CD8-positive, alpha-beta memory T cell (primary cell): Measurements from ENCODE around the gene CYP46A1. TPM values are rescaled to one million over a fixed set of nuclear protein-coding genes. Genes with fewer than 3 reads are reported as not detected.

Source experiments
- CTCF ChIA-PET: fragments of 350-600 bp; sonication (Branson Sonifier 250); formaldehyde crosslinking; loops from one replicate; lab custom pipeline; 2021; ENCODE audit warnings: antibody characterized with exemption; lab: Charles Lee
- POLR2A ChIA-PET: fragments of 350-600 bp; sonication (Branson Sonifier 250); formaldehyde crosslinking; loops from one replicate; lab custom pipeline; 2021; ENCODE audit warnings: antibody characterized with exemption; lab: Charles Lee
- DNase-seq, 5 donors: peaks; one replicate each; pipeline versions ENCODE4 v3.0.0 to v3.0.0-alpha.2; 2020 to 2022; ENCODE audit warnings: mixed read lengths in 1 of 5
- H3K27ac ChIP-seq: one replicate; pipeline ENCODE4 v1.7.0; 2013; ENCODE audit warnings: low read depth, mild to moderate bottlenecking, low read length, moderate library complexity
- H3K27me3 ChIP-seq: 2 replicates; pipeline ENCODE4 v1.7.0; 2013; ENCODE audit warnings: low read length, mild to moderate bottlenecking; ENCODE audit not compliant: insufficient read depth, poor library complexity, severe bottlenecking
- H3K36me3 ChIP-seq: 2 replicates; pipeline ENCODE4 v1.7.0; 2013; ENCODE audit warnings: mild to moderate bottlenecking, low read length, moderate library complexity; ENCODE audit not compliant: insufficient read depth
- H3K4me1 ChIP-seq: 2 replicates; pipeline ENCODE4 v1.7.0; 2013; ENCODE audit warnings: mild to moderate bottlenecking, low read length, moderate library complexity; ENCODE audit not compliant: insufficient read depth
- H3K4me3 ChIP-seq: 2 replicates; pipeline ENCODE4 v1.7.0; 2013; ENCODE audit warnings: mild to moderate bottlenecking, low read length
- H3K9me3 ChIP-seq: 2 replicates; pipeline ENCODE4 v1.7.0; 2013; ENCODE audit warnings: mild to moderate bottlenecking, low read length
- H3K27ac Mint-ChIP-seq, 8 donors: one replicate each; pipeline ENCODE4 v1.8.0; 2020 to 2021; ENCODE audit warnings: mixed read lengths in 8 of 8, mild to moderate bottlenecking in 6 of 8, inconsistent platforms in 3 of 8, moderate library complexity in 3 of 8
- H3K27me3 Mint-ChIP-seq, 2 donors: one replicate each; pipeline ENCODE4 v1.8.0; 2020 to 2021; ENCODE audit warnings: mixed read lengths in 2 of 2, mild to moderate bottlenecking in 1 of 2, moderate library complexity in 1 of 2
- H3K36me3 Mint-ChIP-seq, 3 donors: one replicate each; pipeline ENCODE4 v1.8.0; 2020 to 2021; ENCODE audit warnings: mixed read lengths in 3 of 3, inconsistent platforms in 1 of 3, mild to moderate bottlenecking in 1 of 3
- H3K4me1 Mint-ChIP-seq, 3 donors: one replicate each; pipeline ENCODE4 v1.8.0; 2020 to 2021; ENCODE audit warnings: mixed read lengths in 3 of 3, inconsistent platforms in 1 of 3, mild to moderate bottlenecking in 1 of 3
- H3K4me3 Mint-ChIP-seq, 7 donors: one replicate each; pipeline ENCODE4 v1.8.0; 2020 to 2021; ENCODE audit warnings: mixed read lengths in 7 of 7, mild to moderate bottlenecking in 6 of 7, moderate library complexity in 4 of 7, inconsistent platforms in 2 of 7
- H3K9me3 Mint-ChIP-seq, 5 donors: one replicate each; pipeline ENCODE4 v1.8.0; 2020 to 2022; ENCODE audit warnings: mixed read lengths in 5 of 5, mild to moderate bottlenecking in 3 of 5, moderate library complexity in 2 of 5, inconsistent platforms in 1 of 5
- polyA plus RNA-seq: library from polyadenylated mRNA; unstranded; fragments of 300-500 nt; fragmentation: Illumina TruSeq; gene quantifications from one replicate; pipeline ENCODE4 v1.2.3, GENCODE V29; 2021
- total RNA-seq, 2 experiments: library from RNA; stranded (reverse); gene quantifications; one replicate each; pipeline ENCODE4 v1.2.3, GENCODE V29; 2021

CYP46A1 gene
- total and polyA plus RNA-seq, 3 experiments from 2014 or later, result 0.07 to 0.20 TPM; not detected in 1

DNA sequence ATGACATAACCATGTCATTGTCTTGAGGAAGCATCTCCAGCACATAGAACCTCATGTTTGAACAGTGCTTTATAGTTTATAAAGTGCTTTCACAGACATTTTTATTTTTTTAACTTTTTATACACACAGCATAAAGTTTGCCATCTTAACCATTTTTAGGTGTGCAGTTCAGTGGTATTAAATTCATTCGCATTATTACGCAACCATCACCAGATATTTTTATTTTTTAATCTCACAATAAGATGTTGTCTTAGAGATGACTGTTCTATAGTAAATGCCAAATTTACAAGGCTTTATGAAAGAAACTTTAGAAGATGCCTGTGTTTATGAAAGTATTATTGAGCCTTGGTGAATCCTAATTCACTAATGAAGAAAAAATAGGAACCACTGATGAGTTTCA is 19.9 kb downstream of the CYP46A1 start:
- ChIA-PET POLR2A (no interaction called here), CTCF (no interaction called here)
- Mint-ChIP-seq H3K9me3 (peaks cover 17 to 27% (median 25%) of the 10 kb centered on the region in 5 donors), H3K4me3 (no peak overlapping the region), H3K4me1 (peaks cover 1 to 3% (median 3%) of the 10 kb centered on the region in 3 donors), H3K27ac (no peak overlapping the region), H3K36me3 (peaks cover 0 to 23% (median 0%) of the 10 kb centered on the region in 3 donors), H3K27me3 (peaks cover 11 to 38% of the 10 kb centered on the region in 2 donors)
- Histone ChIP-seq H3K9me3 (peaks cover 11% of the 10 kb centered on the region), H3K36me3 (no peaks in the 10 kb centered on the region), H3K4me1 (no peaks in the 10 kb centered on the region), H3K4me3 (no peak overlapping the region), H3K27me3 (no peaks in the 10 kb centered on the region), H3K27ac (no peak overlapping the region)
- no peak for DNase-seq

DNA sequence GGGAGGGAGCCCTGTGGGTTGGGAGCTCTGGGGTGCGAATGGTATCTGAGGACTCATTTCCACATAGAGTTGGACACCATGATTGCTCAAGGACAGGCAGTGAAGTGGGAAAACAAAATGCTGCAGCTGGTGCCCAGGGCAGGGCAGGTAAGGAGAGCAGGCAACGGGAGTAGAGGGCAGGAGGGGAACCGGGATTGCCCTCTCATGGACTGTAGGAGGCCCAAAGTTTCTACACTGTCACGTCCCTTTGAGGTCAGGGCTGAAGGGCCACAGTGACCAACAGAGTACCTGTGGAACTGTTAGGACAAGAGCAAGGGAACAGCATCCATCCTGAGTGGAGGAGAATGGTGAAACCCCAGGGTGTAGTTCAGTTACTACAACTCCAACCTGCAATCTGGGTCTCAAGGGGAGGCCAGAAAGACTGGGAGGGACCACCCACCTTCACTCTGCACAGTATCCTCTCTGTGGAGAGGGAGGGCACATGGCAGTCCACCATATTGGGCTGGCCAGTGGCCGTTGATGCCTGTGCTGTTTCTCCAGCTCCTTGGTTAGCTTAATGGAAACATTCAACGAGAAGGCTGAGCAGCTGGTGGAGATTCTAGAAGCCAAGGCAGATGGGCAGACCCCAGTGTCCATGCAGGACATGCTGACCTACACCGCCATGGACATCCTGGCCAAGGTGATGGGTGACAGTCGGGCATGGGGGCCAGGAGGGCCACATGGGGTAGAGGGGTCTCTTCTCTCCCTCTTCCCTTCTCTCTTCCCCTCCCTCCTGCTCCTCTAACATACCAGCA is 22.2 kb downstream of the CYP46A1 start:
- no peaks in the 10 kb centered on the region for H3K27me3 ChIP-seq
- no peaks in the 10 kb centered on the region for H3K36me3 ChIP-seq
- H3K9me3 ChIP-seq, result peaks cover 11% of the 10 kb centered on the region
- no peak overlapping the region for H3K27ac ChIP-seq
- Mint-ChIP-seq H3K4me3 (no peak overlapping the region), H3K27ac (no peak overlapping the region), H3K27me3 (peaks cover 11 to 32% of the 10 kb centered on the region in 2 donors), H3K36me3 (peaks cover 0 to 23% (median 0%) of the 10 kb centered on the region in 3 donors), H3K4me1 (no peaks in the 10 kb centered on the region), H3K9me3 (peaks cover 17 to 27% (median 25%) of the 10 kb centered on the region in 5 donors)
- no peak overlapping the region for H3K4me3 ChIP-seq
- ChIA-PET CTCF (no interaction called here), POLR2A (no interaction called here)
- H3K4me1 ChIP-seq, result no peaks in the 10 kb centered on the region
- DNase-seq, result peak in 1 of 5 donors; percentile 9

DNA sequence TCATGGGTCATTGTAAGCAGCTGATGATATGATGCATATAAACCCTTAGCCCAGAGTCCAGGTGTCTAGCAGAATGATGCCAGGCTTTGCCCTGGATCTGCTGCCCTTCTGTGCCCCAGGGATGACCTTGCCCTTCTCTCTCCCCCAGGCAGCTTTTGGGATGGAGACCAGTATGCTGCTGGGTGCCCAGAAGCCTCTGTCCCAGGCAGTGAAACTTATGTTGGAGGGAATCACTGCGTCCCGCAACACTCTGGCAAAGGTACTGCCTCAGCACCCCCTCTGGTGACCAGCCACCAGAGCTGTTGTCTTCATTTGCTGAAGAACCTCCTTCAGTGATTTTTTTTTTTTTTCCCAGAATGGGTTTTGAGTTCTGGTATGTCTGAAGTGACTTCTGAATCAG is 23.3 kb downstream of the CYP46A1 start:
- no peaks in the 10 kb centered on the region for H3K4me1 ChIP-seq
- DNase-seq, result peak in 1 of 5 donors; percentile 18
- no peak overlapping the region for H3K27ac ChIP-seq
- Mint-ChIP-seq H3K4me1 (no peaks in the 10 kb centered on the region), H3K4me3 (no peak overlapping the region), H3K9me3 (peaks cover 16 to 27% (median 21%) of the 10 kb centered on the region in 5 donors), H3K27ac (no peak overlapping the region), H3K27me3 (peaks cover 11 to 29% of the 10 kb centered on the region in 2 donors), H3K36me3 (peaks cover 0 to 23% (median 0%) of the 10 kb centered on the region in 3 donors)
- H3K4me3 ChIP-seq, result no peak overlapping the region
- POLR2A ChIA-PET, result no interaction called here
- peaks cover 11% of the 10 kb centered on the region for H3K9me3 ChIP-seq
- no peaks in the 10 kb centered on the region for H3K36me3 ChIP-seq
- H3K27me3 ChIP-seq, result no peaks in the 10 kb centered on the region
- CTCF ChIA-PET, result no interaction called here

DNA sequence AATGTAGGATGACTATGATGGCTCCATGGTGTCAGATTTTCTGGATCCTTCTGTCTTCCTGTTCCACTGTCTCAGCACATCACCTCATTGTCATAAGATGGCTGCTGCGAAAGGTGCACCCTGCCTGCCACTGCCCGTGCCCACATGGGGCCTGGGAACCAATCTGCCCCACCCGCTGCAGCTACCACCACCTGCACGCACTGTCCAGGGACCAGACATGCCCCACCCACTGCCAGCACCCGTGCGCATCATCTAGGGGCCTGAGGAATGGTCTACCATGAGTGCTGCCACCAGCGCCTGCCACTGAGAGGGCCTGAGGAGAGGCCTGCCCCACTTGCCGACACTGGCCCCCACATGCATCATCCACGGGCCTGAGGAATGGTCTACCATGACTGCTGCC is 23.8 kb downstream of the CYP46A1 start:
- DNase-seq, result peak in 1 of 5 donors; percentile 14
- Histone ChIP-seq H3K4me1 (no peaks in the 10 kb centered on the region), H3K9me3 (peaks cover 9% of the 10 kb centered on the region), H3K4me3 (no peak overlapping the region), H3K36me3 (no peaks in the 10 kb centered on the region), H3K27ac (no peak overlapping the region), H3K27me3 (no peaks in the 10 kb centered on the region)
- Mint-ChIP-seq H3K36me3 (peaks cover 0 to 21% (median 0%) of the 10 kb centered on the region in 3 donors), H3K4me3 (no peak overlapping the region), H3K27me3 (peaks cover 10 to 26% of the 10 kb centered on the region in 2 donors), H3K9me3 (peaks cover 14 to 30% (median 19%) of the 10 kb centered on the region in 5 donors), H3K4me1 (no peaks in the 10 kb centered on the region), H3K27ac (no peak overlapping the region)
- ChIA-PET CTCF (no interaction called here), POLR2A (no interaction called here)

DNA sequence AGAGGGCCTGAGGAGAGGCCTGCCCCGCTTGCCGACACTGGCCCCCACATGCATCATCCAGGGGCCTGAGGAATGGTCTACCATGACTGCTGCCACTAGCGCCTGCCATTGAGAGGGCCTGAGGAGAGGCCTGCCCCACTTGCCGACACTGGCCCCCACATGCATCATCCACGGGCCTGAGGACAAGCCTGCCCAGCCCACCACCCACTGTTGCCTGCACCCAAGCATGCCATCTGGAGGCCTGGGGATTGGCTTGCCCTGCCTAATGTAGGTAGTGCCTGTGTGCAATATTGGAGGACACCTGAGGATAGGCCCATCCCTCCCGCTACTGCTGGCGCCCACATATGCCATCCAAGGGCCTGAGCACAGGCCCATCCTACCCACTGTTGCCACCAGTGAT is 24.4 kb downstream of the CYP46A1 start:
- ChIA-PET POLR2A (no interaction called here), CTCF (no interaction called here)
- Mint-ChIP-seq H3K27ac (no peak overlapping the region), H3K36me3 (peaks cover 0 to 15% (median 0%) of the 10 kb centered on the region in 3 donors), H3K4me3 (no peak overlapping the region), H3K27me3 (peaks cover 5 to 24% of the 10 kb centered on the region in 2 donors), H3K4me1 (no peaks in the 10 kb centered on the region), H3K9me3 (peaks cover 9 to 25% (median 13%) of the 10 kb centered on the region in 5 donors)
- H3K4me3 ChIP-seq, result no peak overlapping the region
- no peaks in the 10 kb centered on the region for H3K4me1 ChIP-seq
- peak in 1 of 5 donors; percentile 5 for DNase-seq
- no peaks in the 10 kb centered on the region for H3K27me3 ChIP-seq
- no peak overlapping the region for H3K27ac ChIP-seq
- no peaks in the 10 kb centered on the region for H3K36me3 ChIP-seq
- peaks cover 4% of the 10 kb centered on the region for H3K9me3 ChIP-seq

DNA sequence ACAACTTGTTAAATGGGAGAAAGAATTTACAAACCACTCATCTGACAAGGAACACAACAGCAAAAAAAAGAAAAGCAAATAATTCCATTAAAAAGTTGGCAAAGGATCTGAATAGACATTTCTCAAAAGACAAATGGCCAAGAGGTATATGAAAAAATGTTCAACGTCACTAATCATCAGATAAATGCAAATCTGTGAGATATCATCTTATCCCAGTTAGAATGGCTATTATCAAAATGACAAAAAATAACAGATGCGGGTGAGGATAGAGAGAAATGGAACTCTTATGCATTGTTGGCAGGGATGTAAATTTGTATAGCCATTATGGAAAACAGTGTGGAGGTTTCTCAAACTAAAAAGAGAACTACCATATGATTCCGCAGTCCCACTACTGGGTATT is 29.9 kb downstream of the CYP46A1 start:
- H3K9me3 ChIP-seq, result no peaks in the 10 kb centered on the region
- CTCF ChIA-PET, result no interaction called here
- H3K9me3 Mint-ChIP-seq, result peaks cover 0 to 11% (median 2%) of the 10 kb centered on the region in 5 donors

DNA sequence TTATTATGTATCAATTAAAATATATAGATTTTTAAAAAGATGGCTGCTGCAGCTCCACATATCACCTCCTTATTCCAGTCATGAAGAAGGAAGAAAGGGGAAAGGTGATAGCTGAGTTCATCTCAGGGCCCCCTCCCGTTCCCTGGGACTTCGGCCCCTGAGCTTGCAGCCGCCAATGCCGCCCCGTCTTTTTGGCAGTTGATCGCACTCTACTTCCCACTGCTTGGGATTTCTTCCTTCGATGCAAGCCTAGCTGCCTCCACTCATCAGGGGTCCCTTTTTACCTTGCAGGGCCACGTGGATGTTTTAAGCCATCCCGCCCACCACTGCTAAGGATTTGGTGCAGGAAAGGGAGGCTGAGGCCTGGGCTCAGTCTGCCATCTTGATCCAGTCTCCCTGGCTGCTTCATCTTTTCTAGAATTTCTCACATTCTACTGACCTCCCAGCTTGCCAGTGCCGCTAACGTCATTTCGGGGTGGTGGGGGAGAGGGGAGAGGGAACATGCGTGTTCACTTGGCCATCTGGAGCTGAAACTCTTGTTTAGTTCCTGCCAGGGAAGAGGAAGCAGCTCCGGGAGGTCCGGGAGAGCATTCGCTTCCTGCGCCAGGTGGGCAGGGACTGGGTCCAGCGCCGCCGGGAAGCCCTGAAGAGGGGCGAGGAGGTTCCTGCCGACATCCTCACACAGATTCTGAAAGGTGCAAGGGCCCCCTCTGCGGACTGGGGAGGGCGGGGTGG is 31.3 kb downstream of the CYP46A1 start:
- H3K27ac Mint-ChIP-seq, result no peak overlapping the region
- H3K4me1 ChIP-seq, result no peaks in the 10 kb centered on the region
- H3K4me3 ChIP-seq, result no peak overlapping the region
- H3K9me3 Mint-ChIP-seq, result peaks cover 0 to 11% (median 2%) of the 10 kb centered on the region in 5 donors
- H3K27me3 Mint-ChIP-seq, result peaks cover 4 to 7% of the 10 kb centered on the region in 2 donors
- H3K4me3 Mint-ChIP-seq, result no peak overlapping the region
- H3K27me3 ChIP-seq, result no peaks in the 10 kb centered on the region
- no peak overlapping the region for H3K27ac ChIP-seq
- no peaks in the 10 kb centered on the region for H3K36me3 ChIP-seq
- no peaks in the 10 kb centered on the region for H3K36me3 Mint-ChIP-seq
- H3K4me1 Mint-ChIP-seq, result no peaks in the 10 kb centered on the region
- ChIA-PET CTCF (no interaction called here), POLR2A (no interaction called here)
- no peaks in the 10 kb centered on the region for H3K9me3 ChIP-seq
- DNase-seq, result peak in 1 of 5 donors; percentile 29

More for the DNA sequence above, 29.9 kb downstream of the CYP46A1 start:
- no peaks in the 10 kb centered on the region for H3K36me3 Mint-ChIP-seq
- no peaks in the 10 kb centered on the region for H3K4me1 Mint-ChIP-seq
- H3K27me3 ChIP-seq, result no peaks in the 10 kb centered on the region
- no peak for DNase-seq
- no peak overlapping the region for H3K27ac ChIP-seq
- H3K4me3 Mint-ChIP-seq, result no peak overlapping the region
- POLR2A ChIA-PET, result no interaction called here
- no peak overlapping the region for H3K27ac Mint-ChIP-seq
- no peaks in the 10 kb centered on the region for H3K36me3 ChIP-seq
- peaks cover 4 to 7% of the 10 kb centered on the region in 2 donors for H3K27me3 Mint-ChIP-seq
- no peak overlapping the region for H3K4me3 ChIP-seq
- H3K4me1 ChIP-seq, result no peaks in the 10 kb centered on the region
